SK-N-SH (cell line): ENCODE results near the gene LINC00305. TPM values are rescaled to one million over a fixed set of nuclear protein-coding genes. Genes with fewer than 3 reads are reported as not detected.

Source experiments
- CTCF ChIA-PET: fragments of 300-600, 350-600 bp; formaldehyde crosslinking; extraction: SDS; loops from one replicate; lab custom pipeline; 2021; lab: Yijun Ruan, JAX
- POLR2A ChIA-PET: fragments of 350-600 bp; sonication (Branson Sonifier 250); formaldehyde crosslinking; extraction: SDS; loops from one replicate; lab custom pipeline; 2020; ENCODE audit warnings: antibody characterized with exemption, inconsistent platforms; lab: Yijun Ruan, JAX
- DNase-seq: peaks from one replicate; pipeline ENCODE4 v3.0.0; 2012
- H2AFZ ChIP-seq: fragments of 200-600 bp; sonication (generic); 2 replicates; pipeline ENCODE4 v1.8.1; 2016; ENCODE audit warnings: antibody characterized with exemption, mild to moderate bottlenecking, low read depth
- H3F3A ChIP-seq: fragments of 200-600 bp; sonication (generic); replicated peaks from 2 replicates; pipeline ENCODE3; 2016; ENCODE audit warnings: antibody characterized with exemption, mild to moderate bottlenecking; ENCODE audit not compliant: insufficient read depth
- H3K27ac ChIP-seq, 2 experiments: fragments of 200-500 bp in 1 of 2; fragments of 200-600 bp in 1 of 2; sonication (Bioruptor generic) in 1 of 2; sonication (generic), shearing (Covaris generic) in 1 of 2; 2 replicates each; pipeline versions ENCODE4 v1.5.1 to v1.6.1; 2014 to 2016; ENCODE audit warnings: low read depth in 2 of 2, inconsistent platforms in 1 of 2, low read length in 1 of 2, mild to moderate bottlenecking in 1 of 2, mixed read lengths in 1 of 2
- H3K27me3 ChIP-seq: fragments of 200-600 bp; sonication (generic), shearing (Covaris generic); 2 replicates; pipeline ENCODE4 v1.6.1; 2016; ENCODE audit warnings: mixed run types; ENCODE audit not compliant: insufficient read depth
- H3K36me3 ChIP-seq, 2 experiments: fragments of 200-500 bp in 1 of 2; fragments of 200-600 bp in 1 of 2; sonication (Bioruptor generic) in 1 of 2; sonication (generic) in 1 of 2; replicated peaks in 1 of 2; 2 replicates each; pipeline versions ENCODE3 to v1.5.1; 2014 to 2016; ENCODE audit warnings: low read length in 1 of 2, mild to moderate bottlenecking in 1 of 2; ENCODE audit not compliant: insufficient read depth in 2 of 2, control insufficient read depth in 1 of 2
- H3K4me1 ChIP-seq, 2 experiments: fragments of 200-500 bp in 1 of 2; fragments of 200-600 bp in 1 of 2; sonication (Bioruptor generic) in 1 of 2; sonication (generic), shearing (Covaris generic) in 1 of 2; 2 replicates each; pipeline versions ENCODE4 v1.5.1 to v1.6.1; 2014 to 2016; ENCODE audit warnings: low read depth in 1 of 2, low read length in 1 of 2, mixed run types in 1 of 2; ENCODE audit not compliant: insufficient read depth in 2 of 2, control insufficient read depth in 1 of 2
- H3K4me2 ChIP-seq: fragments of 200-600 bp; sonication (generic), shearing (Covaris generic); 2 replicates; pipeline ENCODE4 v1.6.1; 2017; ENCODE audit warnings: mixed run types
- H3K4me3 ChIP-seq, 2 experiments: fragments of 200-500 bp in 1 of 2; fragments of 200-600 bp in 1 of 2; sonication (Bioruptor generic) in 1 of 2; sonication (generic), shearing (Covaris generic) in 1 of 2; 2 replicates each; pipeline versions ENCODE4 v1.5.1 to v1.8.1; 2014 to 2016; ENCODE audit warnings: low read depth in 2 of 2, inconsistent platforms in 1 of 2, low read length in 1 of 2, mild to moderate bottlenecking in 1 of 2, mixed read lengths in 1 of 2, moderate library complexity in 1 of 2
- H3K79me2 ChIP-seq: fragments of 200-600 bp; sonication (generic); 2 replicates; pipeline ENCODE4 v1.8.1; 2017; ENCODE audit warnings: mild to moderate bottlenecking; ENCODE audit not compliant: insufficient read depth
- H3K9ac ChIP-seq: fragments of 200-600 bp; sonication (generic); 2 replicates; pipeline ENCODE4 v1.6.1; 2017; ENCODE audit warnings: mixed run types
- H3K9me2 ChIP-seq: fragments of 200-600 bp; sonication (generic); 2 replicates; pipeline ENCODE4 v1.6.1; 2017; ENCODE audit warnings: mixed run types
- H3K9me3 ChIP-seq: fragments of 200-600 bp; sonication (generic); 2 replicates; pipeline ENCODE4 v1.6.1; 2017; ENCODE audit warnings: mixed run types, mild to moderate bottlenecking, moderate library complexity
- H4K20me1 ChIP-seq: fragments of 200-600 bp; sonication (generic); 2 replicates; pipeline ENCODE4 v1.6.1; 2017; ENCODE audit warnings: mild to moderate bottlenecking, mixed run types; ENCODE audit not compliant: insufficient read depth
- ELF1 ChIP-seq: IDR thresholded peaks from 2 replicates; pipeline ENCODE4 v1.4.0; 2012
- EP300 ChIP-seq, 2 experiments: IDR thresholded peaks; 2 replicates each; pipeline versions ENCODE4 v1.4.0 to v1.6.1; 2012; ENCODE audit warnings: borderline replicate concordance in 1 of 2, low read depth in 1 of 2, low read length in 1 of 2
- FOXM1 ChIP-seq: IDR thresholded peaks from 2 replicates; pipeline ENCODE4 v1.4.0; 2012; ENCODE audit warnings: low read depth, mild to moderate bottlenecking
- GABPA ChIP-seq: IDR thresholded peaks from 2 replicates; pipeline ENCODE4 v1.4.0; 2012; ENCODE audit warnings: low read depth, mild to moderate bottlenecking
- GATA2 ChIP-seq: sonication (generic); formaldehyde crosslinking; IDR thresholded peaks from 2 replicates; pipeline ENCODE4 v1.5.0; 2020; ENCODE audit warnings: mild to moderate bottlenecking, missing genetic modification reagents
- MXI1 ChIP-seq: IDR thresholded peaks from 2 replicates; pipeline ENCODE4 v1.6.1; 2012; ENCODE audit warnings: mild to moderate bottlenecking, low read depth, low read length, improper control_type of control experiment
- NFIC ChIP-seq: IDR thresholded peaks from 2 replicates; pipeline ENCODE4 v1.4.0; 2012; ENCODE audit warnings: borderline replicate concordance
- POLR2AphosphoS5 ChIP-seq: IDR thresholded peaks from 2 replicates; pipeline ENCODE4 v1.6.1; 2012; ENCODE audit warnings: low read depth, low read length
- RAD21 ChIP-seq: IDR thresholded peaks from 2 replicates; pipeline ENCODE4 v1.6.1; 2012; ENCODE audit warnings: mild to moderate bottlenecking, low read length
- RCOR1 ChIP-seq: fragments of 150-350 bp; IDR thresholded peaks from 2 replicates; pipeline ENCODE4 v1.6.1; 2017; ENCODE audit warnings: antibody characterized with exemption, low read length
- RFX5 ChIP-seq: IDR thresholded peaks from 2 replicates; pipeline ENCODE4 v1.6.1; 2012; ENCODE audit warnings: mild to moderate bottlenecking, improper control_type of control experiment, low read length
- SIN3A ChIP-seq: IDR thresholded peaks from 2 replicates; pipeline ENCODE4 v1.6.1; 2012; ENCODE audit warnings: low read depth, mild to moderate bottlenecking, low read length, moderate library complexity, borderline replicate concordance
- TAF1 ChIP-seq: IDR thresholded peaks from 2 replicates; pipeline ENCODE4 v1.6.1; 2012; ENCODE audit warnings: low read depth, mild to moderate bottlenecking, low read length, moderate library complexity, borderline replicate concordance
- TCF12 ChIP-seq: IDR thresholded peaks from 2 replicates; pipeline ENCODE4 v1.4.0; 2012
- WGBS: methylation state at CpG from one replicate; pipeline ENCODE4 v1.1.6; 2017; ENCODE audit warnings: low lambda C conversion rate; 5-methylcytosine and 5-hydroxymethylcytosine counted together
- polyA plus RNA-seq, 3 experiments: library from polyadenylated mRNA; depleted of rRNA; stranded (reverse); fragments of >200 nt; gene quantifications; 2 replicates each; pipeline ENCODE4 v1.2.3, GENCODE V29; 2012
- TF ChIP-seq, protein P1 (sequence below): IDR thresholded peaks from 2 replicates; pipeline ENCODE4 v1.6.1; 2012; ENCODE audit warnings: mild to moderate bottlenecking, low read depth, low read length, moderate library complexity
- TF ChIP-seq, protein P2 (sequence below): fragments of 150-350 bp; IDR thresholded peaks from 2 replicates; pipeline ENCODE4 v1.6.1; 2017; ENCODE audit warnings: antibody characterized with exemption, low read length, low read depth, borderline replicate concordance
- TF ChIP-seq, protein P3 (sequence below): IDR thresholded peaks from 2 replicates; pipeline ENCODE4 v1.4.0; 2012; ENCODE audit warnings: low read depth, borderline replicate concordance
- TF ChIP-seq, protein P4 (sequence below): IDR thresholded peaks from 2 replicates; pipeline ENCODE4 v1.4.0; 2012; ENCODE audit warnings: low read depth, borderline replicate concordance

Gene LINC00305
- polyA plus RNA-seq, 1 of the 3 experiments (the other 2 are of a cell fraction), result not detected

DNA sequence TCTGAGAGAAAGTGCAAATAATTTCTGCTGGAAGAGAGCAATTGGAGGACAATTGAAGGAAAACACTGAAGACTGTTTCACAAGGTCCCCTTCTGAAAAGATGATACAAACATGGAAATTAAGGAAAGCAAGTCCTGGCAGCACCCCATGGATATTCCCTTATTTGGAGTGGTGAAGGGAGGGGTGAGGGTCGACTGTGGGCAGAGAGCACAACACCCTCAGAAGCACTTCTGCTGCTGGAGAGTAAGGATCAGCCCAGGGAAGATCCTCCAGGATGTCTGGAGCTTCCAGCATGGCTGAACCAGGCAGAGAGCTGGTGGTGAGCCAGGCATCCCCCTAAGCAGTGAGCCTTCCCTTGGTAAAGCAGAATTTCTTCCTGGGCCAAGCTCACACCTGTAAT is 54.7 kb downstream of the LINC00305 start:
- ChIA-PET POLR2A (no interaction called here), CTCF (interaction anchor here (0.9 kb wide), 1 partner anchor 10 kb away, joined by 3 read pairs; no protein-coding TSS in a partner anchor)
- H3K9me2 ChIP-seq, result no peaks in the 10 kb centered on the region
- H3K4me3 ChIP-seq, result no peak overlapping the region
- H3K27ac ChIP-seq, result no peak overlapping the region
- no peaks in the 10 kb centered on the region for H3K79me2 ChIP-seq
- H3K4me1 ChIP-seq, result no peaks in the 10 kb centered on the region
- no peak for DNase-seq
- H4K20me1 ChIP-seq, result no peaks in the 10 kb centered on the region
- no peaks in the 10 kb centered on the region for H3K27me3 ChIP-seq
- H3K9me3 ChIP-seq, result no peaks in the 10 kb centered on the region
- H3K9ac ChIP-seq, result no peak overlapping the region
- TF ChIP-seq, protein P1, sequence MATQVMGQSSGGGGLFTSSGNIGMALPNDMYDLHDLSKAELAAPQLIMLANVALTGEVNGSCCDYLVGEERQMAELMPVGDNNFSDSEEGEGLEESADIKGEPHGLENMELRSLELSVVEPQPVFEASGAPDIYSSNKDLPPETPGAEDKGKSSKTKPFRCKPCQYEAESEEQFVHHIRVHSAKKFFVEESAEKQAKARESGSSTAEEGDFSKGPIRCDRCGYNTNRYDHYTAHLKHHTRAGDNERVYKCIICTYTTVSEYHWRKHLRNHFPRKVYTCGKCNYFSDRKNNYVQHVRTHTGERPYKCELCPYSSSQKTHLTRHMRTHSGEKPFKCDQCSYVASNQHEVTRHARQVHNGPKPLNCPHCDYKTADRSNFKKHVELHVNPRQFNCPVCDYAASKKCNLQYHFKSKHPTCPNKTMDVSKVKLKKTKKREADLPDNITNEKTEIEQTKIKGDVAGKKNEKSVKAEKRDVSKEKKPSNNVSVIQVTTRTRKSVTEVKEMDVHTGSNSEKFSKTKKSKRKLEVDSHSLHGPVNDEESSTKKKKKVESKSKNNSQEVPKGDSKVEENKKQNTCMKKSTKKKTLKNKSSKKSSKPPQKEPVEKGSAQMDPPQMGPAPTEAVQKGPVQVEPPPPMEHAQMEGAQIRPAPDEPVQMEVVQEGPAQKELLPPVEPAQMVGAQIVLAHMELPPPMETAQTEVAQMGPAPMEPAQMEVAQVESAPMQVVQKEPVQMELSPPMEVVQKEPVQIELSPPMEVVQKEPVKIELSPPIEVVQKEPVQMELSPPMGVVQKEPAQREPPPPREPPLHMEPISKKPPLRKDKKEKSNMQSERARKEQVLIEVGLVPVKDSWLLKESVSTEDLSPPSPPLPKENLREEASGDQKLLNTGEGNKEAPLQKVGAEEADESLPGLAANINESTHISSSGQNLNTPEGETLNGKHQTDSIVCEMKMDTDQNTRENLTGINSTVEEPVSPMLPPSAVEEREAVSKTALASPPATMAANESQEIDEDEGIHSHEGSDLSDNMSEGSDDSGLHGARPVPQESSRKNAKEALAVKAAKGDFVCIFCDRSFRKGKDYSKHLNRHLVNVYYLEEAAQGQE, result no peak
- TF ChIP-seq ELF1 (no peak), RCOR1 (no peak), GATA2 (CRISPR knock-in tag) (no peak), TAF1 (no peak), RAD21 (no peak), POLR2AphosphoS5 (no peak), FOXM1 (no peak), TCF12 (no peak), EP300 (IDR thresholded peaks at IDR 0.05; ENCODE audit: borderline replicate concordance in 1 of 2, low read depth in 1 of 2, low read length in 1 of 2) (no peak), SIN3A (no peak), RFX5 (no peak), MXI1 (no peak), NFIC (no peak), GABPA (no peak)
- TF ChIP-seq, protein P2, sequence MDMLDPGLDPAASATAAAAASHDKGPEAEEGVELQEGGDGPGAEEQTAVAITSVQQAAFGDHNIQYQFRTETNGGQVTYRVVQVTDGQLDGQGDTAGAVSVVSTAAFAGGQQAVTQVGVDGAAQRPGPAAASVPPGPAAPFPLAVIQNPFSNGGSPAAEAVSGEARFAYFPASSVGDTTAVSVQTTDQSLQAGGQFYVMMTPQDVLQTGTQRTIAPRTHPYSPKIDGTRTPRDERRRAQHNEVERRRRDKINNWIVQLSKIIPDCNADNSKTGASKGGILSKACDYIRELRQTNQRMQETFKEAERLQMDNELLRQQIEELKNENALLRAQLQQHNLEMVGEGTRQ, result no peak
- TF ChIP-seq, protein P3, sequence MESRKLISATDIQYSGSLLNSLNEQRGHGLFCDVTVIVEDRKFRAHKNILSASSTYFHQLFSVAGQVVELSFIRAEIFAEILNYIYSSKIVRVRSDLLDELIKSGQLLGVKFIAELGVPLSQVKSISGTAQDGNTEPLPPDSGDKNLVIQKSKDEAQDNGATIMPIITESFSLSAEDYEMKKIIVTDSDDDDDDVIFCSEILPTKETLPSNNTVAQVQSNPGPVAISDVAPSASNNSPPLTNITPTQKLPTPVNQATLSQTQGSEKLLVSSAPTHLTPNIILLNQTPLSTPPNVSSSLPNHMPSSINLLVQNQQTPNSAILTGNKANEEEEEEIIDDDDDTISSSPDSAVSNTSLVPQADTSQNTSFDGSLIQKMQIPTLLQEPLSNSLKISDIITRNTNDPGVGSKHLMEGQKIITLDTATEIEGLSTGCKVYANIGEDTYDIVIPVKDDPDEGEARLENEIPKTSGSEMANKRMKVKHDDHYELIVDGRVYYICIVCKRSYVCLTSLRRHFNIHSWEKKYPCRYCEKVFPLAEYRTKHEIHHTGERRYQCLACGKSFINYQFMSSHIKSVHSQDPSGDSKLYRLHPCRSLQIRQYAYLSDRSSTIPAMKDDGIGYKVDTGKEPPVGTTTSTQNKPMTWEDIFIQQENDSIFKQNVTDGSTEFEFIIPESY, result no peak
- TF ChIP-seq, protein P4, sequence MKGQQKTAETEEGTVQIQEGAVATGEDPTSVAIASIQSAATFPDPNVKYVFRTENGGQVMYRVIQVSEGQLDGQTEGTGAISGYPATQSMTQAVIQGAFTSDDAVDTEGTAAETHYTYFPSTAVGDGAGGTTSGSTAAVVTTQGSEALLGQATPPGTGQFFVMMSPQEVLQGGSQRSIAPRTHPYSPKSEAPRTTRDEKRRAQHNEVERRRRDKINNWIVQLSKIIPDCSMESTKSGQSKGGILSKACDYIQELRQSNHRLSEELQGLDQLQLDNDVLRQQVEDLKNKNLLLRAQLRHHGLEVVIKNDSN, result no peak
- 0% methylated on average over 1 of the region's 1 CpG for WGBS
- no peaks in the 10 kb centered on the region for H3F3A ChIP-seq
- H3K4me2 ChIP-seq, result no peak overlapping the region
- H2AFZ ChIP-seq, result no peak overlapping the region
- no peaks in the 10 kb centered on the region for H3K36me3 ChIP-seq
